Fibroblast of skin of left quadriceps (primary cell): Measurements from ENCODE around the gene PHKA2.
A peak's percentile ranks its signal among the peaks of the same experiment; 100 is the strongest.
"Not testable (repeated sequence)": the region's sequence is repeated elsewhere in the genome, so short reads cannot be mapped to it uniquely, and the experiment has no call there.

ENCODE experiments used
- DNase-seq, 2 experiments: peaks; one replicate each; pipeline ENCODE4 v3.0.0-alpha.2; 2013; ENCODE audit warnings: low read depth in 2 of 2

PHKA2 gene

DNA sequence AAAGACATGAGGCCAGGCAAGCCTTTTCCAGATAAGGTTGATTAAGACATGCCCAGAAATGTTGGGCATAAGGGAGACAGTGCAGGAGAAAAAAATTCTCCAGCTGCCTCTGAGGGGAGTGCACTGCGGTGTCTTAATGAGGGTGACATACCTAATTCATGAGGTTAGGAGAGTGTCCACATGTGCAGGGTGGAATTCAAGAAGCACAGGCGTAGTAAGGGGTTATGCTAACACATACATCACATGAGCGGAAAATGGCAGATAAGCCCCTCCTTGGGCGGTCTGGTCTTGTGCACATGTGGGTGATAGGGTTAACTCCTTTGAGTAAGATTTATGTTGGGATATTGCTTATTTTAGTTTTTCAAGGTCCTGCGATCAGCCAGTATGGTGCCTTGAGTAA is 122.4 kb downstream of the PHKA2 start:
- DNase-seq = no peak

DNA sequence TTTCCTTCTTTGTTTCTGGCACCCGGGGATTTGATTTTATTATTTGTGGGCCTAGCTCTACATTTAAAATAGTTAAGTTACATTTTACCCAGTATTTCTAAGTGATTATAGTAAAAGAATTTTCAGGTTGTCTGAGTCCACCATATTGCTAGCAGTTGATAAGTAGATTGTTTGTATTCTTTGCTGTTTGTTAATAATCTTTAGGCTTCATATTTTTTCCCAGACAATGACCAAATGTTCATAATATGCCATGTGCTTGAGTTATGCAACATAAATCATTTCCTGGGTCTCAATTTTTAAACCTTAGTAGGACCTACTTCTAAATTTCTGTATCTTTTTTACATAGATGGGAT is 127.3 kb downstream of the PHKA2 start:
- DNase-seq = no peak

DNA sequence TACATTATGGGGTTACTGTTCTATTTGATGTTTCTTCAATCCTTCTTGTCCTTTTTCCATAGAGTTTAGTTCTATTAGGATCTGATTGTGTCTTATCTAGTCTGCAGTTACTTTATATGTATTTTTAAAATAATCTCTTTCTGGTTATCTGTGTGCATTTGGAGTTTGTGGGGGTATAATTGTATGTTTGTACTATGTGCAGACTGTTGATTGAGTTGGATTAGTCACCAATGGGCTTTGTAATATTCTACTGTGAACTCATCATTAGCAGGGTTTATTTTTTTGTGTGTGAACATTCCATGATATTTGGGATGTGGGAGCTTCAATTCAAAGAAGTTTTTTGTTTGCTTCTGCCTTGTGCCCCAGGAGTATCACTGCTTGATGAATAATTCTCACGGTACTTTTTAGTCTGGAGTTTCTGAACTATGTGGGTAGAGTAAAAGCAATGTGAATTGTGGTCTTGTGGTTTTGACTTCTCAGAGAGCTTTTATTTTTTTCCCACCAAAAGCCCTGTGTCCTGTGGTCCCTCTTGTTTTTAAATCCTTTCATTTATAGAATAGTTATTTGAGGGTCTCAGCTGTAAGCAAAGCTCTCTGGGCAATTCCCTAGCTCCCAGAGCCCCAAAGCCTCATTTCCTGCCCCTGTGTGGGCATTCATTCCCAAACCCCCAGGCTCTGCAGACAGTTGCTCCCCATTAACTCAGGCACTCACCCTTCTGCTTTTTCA is 127.8 kb downstream of the PHKA2 start:
- DNase-seq = peak; percentile 26 to 31

- not testable (repeated sequence) for DNase-seq
Measured at GRCh38 chrX:18847901-18848300, 136.0 kb downstream of the PHKA2 start.
